GM12864 (cell line): ENCODE results near the gene HAUS3.

ENCODE experiments used
- DNase-seq: peaks from one replicate; pipeline ENCODE4 v3.0.0-alpha.2; 2011; ENCODE audit warnings: low read depth
- H3K4me3 ChIP-seq: 2 replicates; pipeline ENCODE4 v1.5.1; 2011; ENCODE audit warnings: mild to moderate bottlenecking, low read depth, low read length, control low read depth
- CTCF ChIP-seq: IDR thresholded peaks from 2 replicates; pipeline ENCODE4 v1.5.1; 2011; ENCODE audit warnings: low read depth, mild to moderate bottlenecking, moderate library complexity, low read length, control low read depth, inconsistent platforms; ENCODE audit errors: missing control alignments

HAUS3 gene

GRCh38 chr4:2274320-2275043, 32.6 kb upstream of the HAUS3 start:
- no peak overlapping the region for H3K4me3 ChIP-seq
- no peak for DNase-seq
- TF ChIP-seq CTCF, result no peak

GRCh38 chr4:2273657-2274319, 31.9 kb upstream of the HAUS3 start:
- H3K4me3 ChIP-seq, result no peak overlapping the region
- TF ChIP-seq CTCF, result no peak
- DNase-seq, result no peak

GRCh38 chr4:2273221-2273620, 31.3 kb upstream of the HAUS3 start:
- TF ChIP-seq CTCF, result no peak
- no peak overlapping the region for H3K4me3 ChIP-seq
- DNase-seq, result no peak

- no peak overlapping the region for H3K4me3 ChIP-seq
- DNase-seq, result no peak
- TF ChIP-seq CTCF, result no peak
Measured at GRCh38 chr4:2272828-2273120, 30.9 kb upstream of the HAUS3 start.

- TF ChIP-seq CTCF, result no peak
- DNase-seq, result no peak
- no peak overlapping the region for H3K4me3 ChIP-seq
Measured at GRCh38 chr4:2272026-2272827, 30.3 kb upstream of the HAUS3 start.

GRCh38 chr4:2271279-2272025, 29.5 kb upstream of the HAUS3 start:
- TF ChIP-seq CTCF, result no peak
- H3K4me3 ChIP-seq, result no peak overlapping the region
- DNase-seq, result no peak
